Mammary epithelial cell (primary cell): ENCODE measurements around the gene PXT1.

ENCODE experiments used
- EZH2 ChIP-seq: IDR thresholded peaks from 2 replicates; pipeline ENCODE4 v1.6.1; 2012; ENCODE audit warnings: low read length, inconsistent platforms, borderline replicate concordance
- TF ChIP-seq, protein P1 (sequence below), 2 donors: IDR thresholded peaks in 1 of 2; conservative IDR thresholded peaks in 1 of 2; 2 replicates each; pipeline ENCODE4 v1.5.1; 2011 to 2012; ENCODE audit warnings: inconsistent platforms in 2 of 2, low read length in 2 of 2, mild to moderate bottlenecking in 2 of 2, control low read depth in 1 of 2, low read depth in 1 of 2; ENCODE audit not compliant: insufficient read depth in 1 of 2; ENCODE audit errors: extremely low read depth in 1 of 2

DNA sequence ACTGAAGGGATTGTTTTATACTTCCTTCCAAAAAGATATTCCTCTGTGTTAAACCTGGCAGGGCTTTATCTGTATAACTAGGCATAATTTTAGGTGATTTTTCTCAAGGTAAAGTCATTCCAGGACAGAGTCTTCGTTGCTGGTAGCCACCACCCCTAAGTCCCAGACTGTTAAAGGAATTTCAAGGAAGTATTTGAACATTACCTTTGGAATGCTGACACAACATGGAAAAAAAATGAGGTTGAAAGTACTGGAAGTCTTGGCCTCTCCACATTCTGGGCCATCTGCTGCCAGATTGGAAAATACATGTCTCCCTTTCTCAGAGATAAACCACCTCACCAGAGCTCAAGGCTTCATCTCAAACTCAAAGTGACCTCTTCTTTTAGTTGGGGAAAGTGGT, 28.2 kb downstream of the PXT1 start:
- TF ChIP-seq, protein P1, sequence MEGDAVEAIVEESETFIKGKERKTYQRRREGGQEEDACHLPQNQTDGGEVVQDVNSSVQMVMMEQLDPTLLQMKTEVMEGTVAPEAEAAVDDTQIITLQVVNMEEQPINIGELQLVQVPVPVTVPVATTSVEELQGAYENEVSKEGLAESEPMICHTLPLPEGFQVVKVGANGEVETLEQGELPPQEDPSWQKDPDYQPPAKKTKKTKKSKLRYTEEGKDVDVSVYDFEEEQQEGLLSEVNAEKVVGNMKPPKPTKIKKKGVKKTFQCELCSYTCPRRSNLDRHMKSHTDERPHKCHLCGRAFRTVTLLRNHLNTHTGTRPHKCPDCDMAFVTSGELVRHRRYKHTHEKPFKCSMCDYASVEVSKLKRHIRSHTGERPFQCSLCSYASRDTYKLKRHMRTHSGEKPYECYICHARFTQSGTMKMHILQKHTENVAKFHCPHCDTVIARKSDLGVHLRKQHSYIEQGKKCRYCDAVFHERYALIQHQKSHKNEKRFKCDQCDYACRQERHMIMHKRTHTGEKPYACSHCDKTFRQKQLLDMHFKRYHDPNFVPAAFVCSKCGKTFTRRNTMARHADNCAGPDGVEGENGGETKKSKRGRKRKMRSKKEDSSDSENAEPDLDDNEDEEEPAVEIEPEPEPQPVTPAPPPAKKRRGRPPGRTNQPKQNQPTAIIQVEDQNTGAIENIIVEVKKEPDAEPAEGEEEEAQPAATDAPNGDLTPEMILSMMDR (conservative IDR thresholded peaks at IDR 0.05 in 1 of 2, IDR thresholded peaks at IDR 0.05 in 1 of 2; ENCODE audit: extremely low read depth in 1 of 2, insufficient read depth in 1 of 2, low read depth in 1 of 2, low read length in 2 of 2), result no peak
- TF ChIP-seq EZH2, result no peak
